GM13976 (cell line): ENCODE measurements around the gene DAP.

Source experiments
- DNase-seq: peaks from one replicate; pipeline ENCODE4 v3.0.0; 2012; ENCODE audit warnings: low spot score
- CTCF ChIP-seq: IDR thresholded peaks from 2 replicates; pipeline ENCODE4 v1.5.1; 2012; ENCODE audit warnings: borderline replicate concordance, mild to moderate bottlenecking; ENCODE audit not compliant: insufficient read depth; ENCODE audit errors: extremely low read depth, missing control alignments, control extremely low read depth
- in situ Hi-C: fragments of 300-500 bp; cut with MboI; formaldehyde crosslinking; loops from one replicate; pipeline ENCODE4 v1.12.0; 2022; ENCODE audit warnings: low sequenced_read_pairs, mixed read lengths, inconsistent platforms; ENCODE audit not compliant: unreplicated experiment

Gene DAP

GRCh38 chr5:10778179-10778910, 17.3 kb upstream of the DAP start:
- in situ Hi-C loops, result no loop called here
- no peak for TF ChIP-seq CTCF
- DNase-seq, result no peak

GRCh38 chr5:10775646-10776045, 14.6 kb upstream of the DAP start:
- in situ Hi-C loops, result no loop called here
- TF ChIP-seq CTCF, result no peak
- DNase-seq, result no peak

GRCh38 chr5:10772901-10773585, 12.0 kb upstream of the DAP start:
- no peak for TF ChIP-seq CTCF
- in situ Hi-C loops, result no loop called here
- DNase-seq, result no peak

GRCh38 chr5:10768328-10768899, 7.4 kb upstream of the DAP start:
- no peak for TF ChIP-seq CTCF
- DNase-seq, result no peak
- in situ Hi-C loops, result no loop called here

GRCh38 chr5:10762776-10763500, 1.9 kb upstream of the DAP start:
- in situ Hi-C loops, result no loop called here
- TF ChIP-seq CTCF, result no peak
- no peak for DNase-seq
